ENCODE results near the gene CMSS1. TPM values are rescaled to one million over a fixed set of nuclear protein-coding genes. Genes with fewer than 3 reads are reported as not detected.

CMSS1 gene
- total RNA-seq, 1 experiment from 2014 or later, result 50.7 TPM

Small RNAs within 50 kb of the gene (small RNA-seq; reads per million reads assigned to genes)
- 0 reads per million in 2 experiments for gene MIR3921

Other genes starting within 250 kb of the CMSS1 start
- not detected in 2 replicates for gene COL8A1, start 179.3 kb upstream of the CMSS1 start, total RNA-seq (2014; rRNA removed; shearing (Covaris generic))